ENCODE data around the gene PIK3C2B.

- no peak for TF ChIP-seq CTCF (IDR thresholded peaks at IDR 0.05)
- no peak for TF ChIP-seq EZH2 (IDR thresholded peaks at IDR 0.05; ENCODE audit: borderline replicate concordance, insufficient read depth, low read depth, low read length, poor library complexity, severe bottlenecking)
Observed at GRCh38 chr1:204471687-204472086, 22.9 kb downstream of the PIK3C2B start.
